Left renal cortex interstitium (tissue), 4 donors: Measurements from ENCODE around the gene MX2. TPM values are rescaled to one million over a fixed set of nuclear protein-coding genes. Genes with fewer than 3 reads are reported as not detected.

Experiments
- DNase-seq, 4 donors: peaks; one replicate each; pipeline ENCODE4 v3.0.0-alpha.2; 2013; ENCODE audit warnings: low read depth in 4 of 4, low spot score in 2 of 4, missing footprints in 1 of 4
- polyA plus RNA-seq, 4 donors: library from polyadenylated mRNA; unstranded; fragments of 120-200 nt; gene quantifications; one replicate each; pipeline ENCODE4 v1.2.1, GENCODE V29; 2013; ENCODE audit not compliant: insufficient read length in 4 of 4

Gene MX2
- polyA plus RNA-seq, 4 donors: 0.94 to 2.1 (median 1.3) TPM

GRCh38 chr21:41378849-41379248 is 17.0 kb downstream of the MX2 start:
- no peak for DNase-seq

GRCh38 chr21:41379901-41380300 is 18.1 kb downstream of the MX2 start:
- DNase-seq: no peak

GRCh38 chr21:41381731-41382130 is 19.9 kb downstream of the MX2 start:
- no peak for DNase-seq

GRCh38 chr21:41387042-41387819 is 25.4 kb downstream of the MX2 start:
- DNase-seq: no peak

GRCh38 chr21:41387824-41388223 is 26.0 kb downstream of the MX2 start:
- DNase-seq: no peak

- no peak for DNase-seq
Observed at GRCh38 chr21:41388259-41388658, 26.4 kb downstream of the MX2 start.

- no peak for DNase-seq
Observed at GRCh38 chr21:41390043-41390639, 28.3 kb downstream of the MX2 start.

- no peak for DNase-seq
Observed at GRCh38 chr21:41393876-41394465, 32.1 kb downstream of the MX2 start.

GRCh38 chr21:41396558-41397075 is 34.8 kb downstream of the MX2 start:
- DNase-seq: no peak

GRCh38 chr21:41397471-41397891 is 35.7 kb downstream of the MX2 start:
- DNase-seq: no peak

GRCh38 chr21:41398251-41398650 is 36.4 kb downstream of the MX2 start:
- no peak for DNase-seq

- no peak for DNase-seq
Observed at GRCh38 chr21:41398831-41399230, 37.0 kb downstream of the MX2 start.

GRCh38 chr21:41399246-41399800 is 37.5 kb downstream of the MX2 start:
- no peak for DNase-seq

GRCh38 chr21:41402231-41402630 is 40.4 kb downstream of the MX2 start:
- DNase-seq: no peak

GRCh38 chr21:41402796-41403195 is 41.0 kb downstream of the MX2 start:
- DNase-seq: no peak

- DNase-seq: no peak
Observed at GRCh38 chr21:41403331-41403730, 41.5 kb downstream of the MX2 start.

- DNase-seq: no peak
Observed at GRCh38 chr21:41403966-41404365, 42.1 kb downstream of the MX2 start.

GRCh38 chr21:41405321-41405720 is 43.5 kb downstream of the MX2 start:
- DNase-seq: no peak

- DNase-seq: no peak
Observed at GRCh38 chr21:41406340-41406739, 44.5 kb downstream of the MX2 start.

- DNase-seq: no peak
Observed at GRCh38 chr21:41407541-41408460, 46.0 kb downstream of the MX2 start.
